OCI-LY1 (cell line): Measurements from ENCODE around the gene CD163.
"Not testable (repeated sequence)": the region's sequence is repeated elsewhere in the genome, so short reads cannot be mapped to it uniquely, and the experiment has no call there.

Experiments used
- H2AFZ ChIP-seq: fragments of 200-600 bp; sonication (generic), shearing (Covaris generic); 2 replicates; pipeline ENCODE4 v1.6.0; 2014; ENCODE audit warnings: antibody characterized with exemption, mild to moderate bottlenecking, low read length
- H3F3A ChIP-seq: fragments of 200-600 bp; sonication (generic), shearing (Covaris generic); 2 replicates; pipeline ENCODE4 v1.6.0; 2014; ENCODE audit warnings: mild to moderate bottlenecking, antibody characterized with exemption, low read length, moderate library complexity; ENCODE audit not compliant: insufficient read depth
- H3K27ac ChIP-seq: fragments of 200-600 bp; sonication (generic); 2 replicates; pipeline ENCODE4 v1.5.1; 2014; ENCODE audit warnings: low read length, mixed run types, mild to moderate bottlenecking, low read depth; ENCODE audit not compliant: poor library complexity, severe bottlenecking
- H3K27me3 ChIP-seq: fragments of 200-600 bp; sonication (generic); 2 replicates; pipeline ENCODE4 v1.6.0; 2014; ENCODE audit warnings: antibody characterized with exemption, mild to moderate bottlenecking, low read length, moderate library complexity; ENCODE audit not compliant: insufficient read depth
- H3K36me3 ChIP-seq: fragments of 200-600 bp; sonication (generic); 2 replicates; pipeline ENCODE4 v1.6.1; 2014; ENCODE audit warnings: mild to moderate bottlenecking, antibody characterized with exemption, low read length, moderate library complexity, mixed read lengths; ENCODE audit not compliant: insufficient read depth
- H3K4me1 ChIP-seq: fragments of 200-600 bp; sonication (generic); 2 replicates; pipeline ENCODE4 v1.5.1; 2014; ENCODE audit warnings: mild to moderate bottlenecking, low read length, moderate library complexity; ENCODE audit not compliant: insufficient read depth, severe bottlenecking
- H3K4me2 ChIP-seq: fragments of 200-600 bp; sonication (generic), shearing (Covaris generic); 2 replicates; pipeline ENCODE4 v1.6.1; 2014; ENCODE audit warnings: low read length
- H3K4me3 ChIP-seq: fragments of 200-600 bp; sonication (generic); 2 replicates; pipeline ENCODE4 v1.5.1; 2014; ENCODE audit warnings: low read length, low read depth, mild to moderate bottlenecking, mixed read lengths; ENCODE audit not compliant: poor library complexity, severe bottlenecking
- H3K79me2 ChIP-seq: fragments of 200-600 bp; shearing (Covaris generic); 2 replicates; pipeline ENCODE4 v1.6.1; 2016; ENCODE audit warnings: mixed run types, low read length, mixed read lengths; ENCODE audit not compliant: insufficient read depth
- H3K9ac ChIP-seq: fragments of 200-600 bp; sonication (generic), shearing (Covaris generic); 2 replicates; pipeline ENCODE4 v1.6.1; 2014; ENCODE audit warnings: mild to moderate bottlenecking, low read length, mixed read lengths
- H3K9me2 ChIP-seq: fragments of 200-600 bp; sonication (generic), shearing (Covaris generic); 2 replicates; pipeline ENCODE4 v1.6.1; 2014; ENCODE audit warnings: low read depth, mild to moderate bottlenecking, low read length, mixed read lengths
- H3K9me3 ChIP-seq: fragments of 200-600 bp; shearing (Covaris generic); 2 replicates; pipeline ENCODE4 v1.6.1; 2014; ENCODE audit warnings: low read length, mixed read lengths
- H4K20me1 ChIP-seq: fragments of 200-600 bp; sonication (generic), shearing (Covaris generic); 2 replicates; pipeline ENCODE4 v1.6.0; 2016; ENCODE audit warnings: mild to moderate bottlenecking, low read length; ENCODE audit not compliant: insufficient read depth
- CTCF ChIP-seq: fragments of 200-600 bp; sonication (generic), shearing (Covaris generic); IDR thresholded peaks from 2 replicates; pipeline ENCODE4 v1.5.1; 2017; ENCODE audit warnings: mild to moderate bottlenecking, antibody characterized with exemption, low read length, moderate library complexity, mixed read lengths
- EZH2 ChIP-seq: fragments of 200-600 bp; sonication (generic), shearing (Covaris generic); IDR thresholded peaks from 2 replicates; pipeline ENCODE4 v1.8.0; 2017; ENCODE audit warnings: borderline replicate concordance, mixed run types, mild to moderate bottlenecking, antibody characterized with exemption, low read length, moderate library complexity, mixed read lengths

The CD163 gene

GRCh38 chr12:7514416-7514815, 10.8 kb upstream of the CD163 start:
- Histone ChIP-seq H4K20me1 (no peaks in the 10 kb centered on the region), H2AFZ (no peak overlapping the region), H3K27me3 (no peaks in the 10 kb centered on the region), H3K9ac (no peak overlapping the region), H3F3A (no peaks in the 10 kb centered on the region), H3K27ac (no peak overlapping the region), H3K36me3 (no peaks in the 10 kb centered on the region), H3K4me3 (no peak overlapping the region), H3K4me2 (no peak overlapping the region), H3K9me2 (no peaks in the 10 kb centered on the region), H3K4me1 (no peaks in the 10 kb centered on the region), H3K79me2 (no peaks in the 10 kb centered on the region), H3K9me3 (no peaks in the 10 kb centered on the region)
- TF ChIP-seq CTCF: no peak
- no peak for TF ChIP-seq EZH2

- H2AFZ ChIP-seq: no peak overlapping the region
- H3K9me2 ChIP-seq: no peaks in the 10 kb centered on the region
- no peak overlapping the region for H3K4me3 ChIP-seq
- H3K36me3 ChIP-seq: no peaks in the 10 kb centered on the region
- TF ChIP-seq EZH2 (no peak), CTCF (no peak)
- H3K79me2 ChIP-seq: no peaks in the 10 kb centered on the region
- no peaks in the 10 kb centered on the region for H4K20me1 ChIP-seq
- no peak overlapping the region for H3K9ac ChIP-seq
- no peak overlapping the region for H3K27ac ChIP-seq
- H3F3A ChIP-seq: no peaks in the 10 kb centered on the region
- H3K4me2 ChIP-seq: no peak overlapping the region
- H3K4me1 ChIP-seq: no peaks in the 10 kb centered on the region
- H3K9me3 ChIP-seq: no peaks in the 10 kb centered on the region
- H3K27me3 ChIP-seq: no peaks in the 10 kb centered on the region
These were observed 9.0 kb upstream of the CD163 start for GRCh38 chr12:7512553-7512952.

- not testable (repeated sequence) for H3K9ac ChIP-seq, H3K4me2 ChIP-seq, H3K79me2 ChIP-seq, H3K4me1 ChIP-seq, H3K9me3 ChIP-seq, H3F3A ChIP-seq, H3K27me3 ChIP-seq, H3K27ac ChIP-seq, H3K36me3 ChIP-seq, H3K9me2 ChIP-seq, H4K20me1 ChIP-seq, H3K4me3 ChIP-seq, H2AFZ ChIP-seq
These were observed 6.4 kb upstream of the CD163 start for GRCh38 chr12:7509793-7510470.

GRCh38 chr12:7502612-7503011, 965 bp downstream of the CD163 start:
- H3K4me2 ChIP-seq: no peak overlapping the region
- no peak overlapping the region for H3K27ac ChIP-seq
- H3K79me2 ChIP-seq: no peaks in the 10 kb centered on the region
- no peaks in the 10 kb centered on the region for H3F3A ChIP-seq
- H3K9me3 ChIP-seq: no peaks in the 10 kb centered on the region
- TF ChIP-seq CTCF (no peak), EZH2 (no peak)
- no peaks in the 10 kb centered on the region for H3K4me1 ChIP-seq
- no peaks in the 10 kb centered on the region for H3K36me3 ChIP-seq
- H2AFZ ChIP-seq: no peak overlapping the region
- no peaks in the 10 kb centered on the region for H3K27me3 ChIP-seq
- no peaks in the 10 kb centered on the region for H4K20me1 ChIP-seq
- H3K9me2 ChIP-seq: no peaks in the 10 kb centered on the region
- H3K9ac ChIP-seq: no peak overlapping the region
- H3K4me3 ChIP-seq: no peak overlapping the region
